ENCODE measurements around the gene SLFN11. TPM values are rescaled to one million over a fixed set of nuclear protein-coding genes. Genes with fewer than 3 reads are reported as not detected.

Gene SLFN11
- total RNA-seq = 36.2 and 64.8 TPM in 2 replicates

GRCh38 chr17:35373534-35373983 is at the start of gene SLFN11:
Gene SLFN11, minus strand, starts transcription at chr17:35373621. Its CDS starts 9,814 bp downstream, at chr17:35363807.

Other genes with a start within 250 kb of the SLFN11 start
- 17.6 and 39.0 TPM in 2 replicates for gene NLE1, start 231.3 kb downstream of the SLFN11 start, total RNA-seq
- gene UNC45B, start 225.8 kb downstream of the SLFN11 start, total RNA-seq = 0.96 TPM in 1 of 2 replicates, not detected in the other
- not detected in 2 replicates for gene SLC35G3, start 179.2 kb downstream of the SLFN11 start, total RNA-seq
- gene SLFN5, start 130.5 kb downstream of the SLFN11 start, total RNA-seq = 42.8 and 49.8 TPM in 2 replicates
- gene SLFN12, start 58.9 kb upstream of the SLFN11 start, total RNA-seq = 13.7 and 14.8 TPM in 2 replicates
- 1.8 and 2.6 TPM in 2 replicates for gene SLFN13, start 75.1 kb upstream of the SLFN11 start, total RNA-seq
- gene SLFN12L, start 164.1 kb upstream of the SLFN11 start, total RNA-seq = 0.13 TPM in 1 of 2 replicates, not detected in the other
- gene SLFN14, start 187.2 kb upstream of the SLFN11 start, total RNA-seq = not detected in 2 replicates
- 4.7 and 6.7 TPM in 2 replicates for gene PEX12, start 204.9 kb upstream of the SLFN11 start, total RNA-seq
- gene AP2B1, start 213.7 kb upstream of the SLFN11 start, total RNA-seq = 80.9 and 86.1 TPM in 2 replicates